SJCRH30 (cell line): Measurements from ENCODE around the gene SYTL4. TPM values are rescaled to one million over a fixed set of nuclear protein-coding genes. Genes with fewer than 3 reads are reported as not detected.

Source experiments
- DNase-seq, 2 experiments: peaks; one replicate each; pipeline ENCODE4 v3.0.0-alpha.2; 2015 to 2020
- H3K27ac ChIP-seq: fragments of 250-450 bp; sonication (Bioruptor Pico); 2 replicates; pipeline ENCODE4 v1.5.1; 2020; ENCODE audit warnings: mild to moderate bottlenecking, moderate library complexity
- H3K27me3 ChIP-seq: fragments of 250-450 bp; sonication (Bioruptor Pico); 2 replicates; pipeline ENCODE4 v1.5.1; 2020; ENCODE audit warnings: mild to moderate bottlenecking, moderate library complexity
- H3K36me3 ChIP-seq: fragments of 250-450 bp; sonication (Bioruptor Pico); 2 replicates; pipeline ENCODE4 v1.5.1; 2020; ENCODE audit warnings: mild to moderate bottlenecking, moderate library complexity
- H3K4me1 ChIP-seq: fragments of 250-450 bp; sonication (Bioruptor Pico); 2 replicates; pipeline ENCODE4 v1.5.1; 2020; ENCODE audit warnings: mild to moderate bottlenecking, moderate library complexity
- H3K4me3 ChIP-seq: fragments of 250-450 bp; sonication (Bioruptor Pico); 2 replicates; pipeline ENCODE4 v1.5.1; 2020; ENCODE audit warnings: mild to moderate bottlenecking, moderate library complexity
- H3K9me3 ChIP-seq: fragments of 250-450 bp; sonication (Bioruptor Pico); replicated peaks from 2 replicates; pipeline ENCODE4 v1.5.1; 2020; ENCODE audit warnings: mild to moderate bottlenecking, moderate library complexity
- total RNA-seq: library from RNA; depleted of rRNA; stranded (reverse); fragments of >200 nt; shearing (Covaris generic); gene quantifications from 2 replicates; pipeline ENCODE4 v1.2.3, GENCODE V29; 2014

The SYTL4 gene
- total RNA-seq, 1 experiment from 2014 or later = not detected

GRCh38 chrX:100677611-100678181 is 54.2 kb downstream of the SYTL4 start:
- H3K9me3 ChIP-seq = no peaks in the 10 kb centered on the region
- no peak overlapping the region for H3K27ac ChIP-seq
- H3K4me3 ChIP-seq = no peak overlapping the region
- DNase-seq = no peak
- peaks cover 7% of the 10 kb centered on the region; the same call in 1 of the 2 replicates for H3K4me1 ChIP-seq
- no peaks in the 10 kb centered on the region for H3K27me3 ChIP-seq
- no peaks in the 10 kb centered on the region for H3K36me3 ChIP-seq

- Histone ChIP-seq H3K9me3 (no peaks in the 10 kb centered on the region), H3K27ac (no peak overlapping the region), H3K4me3 (no peak overlapping the region), H3K4me1 (peaks cover 7% of the 10 kb centered on the region; the same call in 1 of the 2 replicates), H3K27me3 (no peaks in the 10 kb centered on the region), H3K36me3 (no peaks in the 10 kb centered on the region)
- peak in 1 of 2 experiments; percentile 15 for DNase-seq
Measured at GRCh38 chrX:100674705-100675104, 57.2 kb downstream of the SYTL4 start.

GRCh38 chrX:100673397-100673953 is 58.4 kb downstream of the SYTL4 start:
- Histone ChIP-seq H3K27ac (no peak overlapping the region), H3K4me1 (peaks cover 7% of the 10 kb centered on the region; the same call in 1 of the 2 replicates), H3K4me3 (no peak overlapping the region), H3K27me3 (no peaks in the 10 kb centered on the region), H3K36me3 (no peaks in the 10 kb centered on the region), H3K9me3 (no peaks in the 10 kb centered on the region)
- no peak for DNase-seq

- Histone ChIP-seq H3K27me3 (no peaks in the 10 kb centered on the region), H3K27ac (no peak overlapping the region), H3K9me3 (no peaks in the 10 kb centered on the region), H3K4me3 (no peak overlapping the region), H3K4me1 (peaks cover 7% of the 10 kb centered on the region; the same call in 1 of the 2 replicates), H3K36me3 (no peaks in the 10 kb centered on the region)
- DNase-seq = no peak
Measured at GRCh38 chrX:100672966-100673365, 59.0 kb downstream of the SYTL4 start.

GRCh38 chrX:100663642-100664041 is 68.3 kb downstream of the SYTL4 start:
- no peaks in the 10 kb centered on the region for H3K4me1 ChIP-seq
- no peak for DNase-seq
- no peak overlapping the region for H3K27ac ChIP-seq

GRCh38 chrX:100662796-100663195 is 69.1 kb downstream of the SYTL4 start:
- Histone ChIP-seq H3K4me1 (no peaks in the 10 kb centered on the region), H3K4me3 (no peak overlapping the region), H3K36me3 (no peaks in the 10 kb centered on the region), H3K9me3 (no peaks in the 10 kb centered on the region), H3K27ac (no peak overlapping the region), H3K27me3 (no peaks in the 10 kb centered on the region)
- DNase-seq = no peak

More at GRCh38 chrX:100663642-100664041, 68.3 kb downstream of the SYTL4 start:
- Histone ChIP-seq H3K27me3 (no peaks in the 10 kb centered on the region), H3K36me3 (no peaks in the 10 kb centered on the region), H3K9me3 (no peaks in the 10 kb centered on the region), H3K4me3 (no peak overlapping the region)

- H3K9me3 ChIP-seq = no peaks in the 10 kb centered on the region
- no peaks in the 10 kb centered on the region for H3K27me3 ChIP-seq
- no peak overlapping the region for H3K27ac ChIP-seq
- no peaks in the 10 kb centered on the region for H3K36me3 ChIP-seq
- no peak overlapping the region for H3K4me3 ChIP-seq
- DNase-seq = no peak
- no peaks in the 10 kb centered on the region for H3K4me1 ChIP-seq
Measured at GRCh38 chrX:100662170-100662569, 69.8 kb downstream of the SYTL4 start.

GRCh38 chrX:100659431-100660137 is 72.3 kb downstream of the SYTL4 start:
- no peaks in the 10 kb centered on the region for H3K27me3 ChIP-seq
- H3K4me3 ChIP-seq = no peak overlapping the region
- no peaks in the 10 kb centered on the region for H3K4me1 ChIP-seq
- H3K36me3 ChIP-seq = no peaks in the 10 kb centered on the region
- no peak for DNase-seq
- no peak overlapping the region for H3K27ac ChIP-seq
- H3K9me3 ChIP-seq = no peaks in the 10 kb centered on the region

- Histone ChIP-seq H3K27me3 (no peaks in the 10 kb centered on the region), H3K36me3 (no peaks in the 10 kb centered on the region), H3K4me1 (no peaks in the 10 kb centered on the region), H3K9me3 (no peaks in the 10 kb centered on the region), H3K27ac (no peak overlapping the region), H3K4me3 (no peak overlapping the region)
- no peak for DNase-seq
Measured at GRCh38 chrX:100658941-100659381, 73.0 kb downstream of the SYTL4 start.

- H3K27me3 ChIP-seq = no peaks in the 10 kb centered on the region
- no peak overlapping the region for H3K27ac ChIP-seq
- peaks cover 8% of the 10 kb centered on the region for H3K4me1 ChIP-seq
- H3K4me3 ChIP-seq = no peak overlapping the region
- H3K36me3 ChIP-seq = no peaks in the 10 kb centered on the region
- DNase-seq = peak in 1 of 2 experiments; percentile 44
- no peaks in the 10 kb centered on the region for H3K9me3 ChIP-seq
Measured at GRCh38 chrX:100654261-100654660, 77.7 kb downstream of the SYTL4 start.

GRCh38 chrX:100652266-100652665 is 79.7 kb downstream of the SYTL4 start:
- Histone ChIP-seq H3K27me3 (no peaks in the 10 kb centered on the region), H3K9me3 (no peaks in the 10 kb centered on the region), H3K4me1 (peaks cover 28% of the 10 kb centered on the region), H3K27ac (no peak overlapping the region), H3K36me3 (no peaks in the 10 kb centered on the region), H3K4me3 (no peak overlapping the region)
- no peak for DNase-seq

- H3K4me1 ChIP-seq = peaks cover 40% of the 10 kb centered on the region
- no peaks in the 10 kb centered on the region for H3K27me3 ChIP-seq
- H3K9me3 ChIP-seq = no peaks in the 10 kb centered on the region
- H3K27ac ChIP-seq = no peak overlapping the region
- no peak overlapping the region for H3K4me3 ChIP-seq
- H3K36me3 ChIP-seq = no peaks in the 10 kb centered on the region
- DNase-seq = no peak
Measured at GRCh38 chrX:100650841-100651240, 81.1 kb downstream of the SYTL4 start.

- Histone ChIP-seq H3K4me1 (peaks cover 42% of the 10 kb centered on the region), H3K4me3 (peak overlapping the region; percentile 24), H3K27me3 (no peaks in the 10 kb centered on the region), H3K36me3 (no peaks in the 10 kb centered on the region), H3K27ac (peak overlapping the region; percentile 61), H3K9me3 (no peaks in the 10 kb centered on the region)
- peak; percentile 61 to 70 for DNase-seq
Measured at GRCh38 chrX:100649550-100650356, 82.2 kb downstream of the SYTL4 start.

GRCh38 chrX:100648458-100649417 is 83.2 kb downstream of the SYTL4 start:
- H3K4me1 ChIP-seq = peaks cover 51% of the 10 kb centered on the region
- DNase-seq = peak; percentile 41 to 67
- H3K36me3 ChIP-seq = no peaks in the 10 kb centered on the region
- H3K27me3 ChIP-seq = no peaks in the 10 kb centered on the region
- peak overlapping the region; percentile 24 for H3K4me3 ChIP-seq
- no peaks in the 10 kb centered on the region for H3K9me3 ChIP-seq
- H3K27ac ChIP-seq = peak overlapping the region; percentile 61
